Left ventricle myocardium inferior (tissue), 1 donor: Measurements from ENCODE around the gene DAB2IP. TPM values are rescaled to one million over a fixed set of nuclear protein-coding genes. Genes with fewer than 3 reads are reported as not detected.

ENCODE experiments used
- DNase-seq: peaks from one replicate; pipeline ENCODE4 v3.0.0-alpha.2; 2020
- H3K27ac ChIP-seq: fragments of 200-600 bp; replicated peaks from 2 replicates; pipeline ENCODE4 v1.8.0; 2021
- H3K27me3 ChIP-seq: fragments of 200-600 bp; 2 replicates; pipeline ENCODE4 v1.8.0; 2021; ENCODE audit warnings: low read depth
- H3K36me3 ChIP-seq: fragments of 200-600 bp; 2 replicates; pipeline ENCODE4 v1.8.0; 2021
- H3K4me1 ChIP-seq: fragments of 200-600 bp; 2 replicates; pipeline ENCODE4 v1.8.0; 2021
- H3K4me3 ChIP-seq: fragments of 200-600 bp; 2 replicates; pipeline ENCODE4 v1.8.0; 2021; ENCODE audit warnings: mild to moderate bottlenecking, moderate library complexity
- H3K9me3 ChIP-seq: fragments of 200-600 bp; replicated peaks from 2 replicates; pipeline ENCODE4 v1.8.0; 2021
- intact Hi-C: fragments of 100-400 bp; cut with micrococcal nuclease; formaldehyde crosslinking; loops from one replicate; pipeline ENCODE4 v1.11.0; 2022
- total RNA-seq: library from RNA; stranded (reverse); fragmentation: NEBNext Ultra II Directional; extraction: Animal tissue kit (Norgen Biotek cat#: 25700); gene quantifications from one replicate; pipeline ENCODE4 v1.2.1, GENCODE V29; 2021
- TF ChIP-seq, protein P1 (sequence below): fragments of 200-600 bp; IDR thresholded peaks from 2 replicates; pipeline ENCODE4 v1.8.0; 2021; ENCODE audit warnings: antibody characterized with exemption, mild to moderate bottlenecking, borderline replicate concordance
- donor health status: DM: no; HTN: yes; CAD: no; lungs with severe emphysema.

The DAB2IP gene
- total RNA-seq, 1 donor from 2014 or later: 50.7 TPM

DNA sequence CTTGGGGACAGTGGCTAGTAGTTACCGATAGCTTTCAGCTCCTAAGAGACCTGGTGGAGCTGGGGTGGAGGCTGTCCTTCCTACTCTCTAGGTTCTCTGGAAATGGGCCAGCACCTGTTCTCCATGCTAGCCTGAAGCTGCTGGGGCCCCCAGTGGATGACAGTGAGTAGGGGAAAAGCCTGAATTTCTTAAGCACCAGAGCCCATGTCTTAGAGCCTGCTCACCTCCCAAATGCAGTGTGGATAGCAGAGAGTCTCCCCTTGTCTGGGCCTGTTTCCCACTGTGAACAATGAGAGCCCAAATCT lies 105.8 kb downstream of the DAB2IP start:
- DNase-seq: no peak
- H3K36me3 ChIP-seq: peaks cover 53% of the 10 kb centered on the region
- H3K27ac ChIP-seq: peak overlapping the region; percentile 13
- intact Hi-C loops: no loop called here
- H3K27me3 ChIP-seq: no peaks in the 10 kb centered on the region
- H3K4me3 ChIP-seq: no peak overlapping the region
- TF ChIP-seq, protein P1, sequence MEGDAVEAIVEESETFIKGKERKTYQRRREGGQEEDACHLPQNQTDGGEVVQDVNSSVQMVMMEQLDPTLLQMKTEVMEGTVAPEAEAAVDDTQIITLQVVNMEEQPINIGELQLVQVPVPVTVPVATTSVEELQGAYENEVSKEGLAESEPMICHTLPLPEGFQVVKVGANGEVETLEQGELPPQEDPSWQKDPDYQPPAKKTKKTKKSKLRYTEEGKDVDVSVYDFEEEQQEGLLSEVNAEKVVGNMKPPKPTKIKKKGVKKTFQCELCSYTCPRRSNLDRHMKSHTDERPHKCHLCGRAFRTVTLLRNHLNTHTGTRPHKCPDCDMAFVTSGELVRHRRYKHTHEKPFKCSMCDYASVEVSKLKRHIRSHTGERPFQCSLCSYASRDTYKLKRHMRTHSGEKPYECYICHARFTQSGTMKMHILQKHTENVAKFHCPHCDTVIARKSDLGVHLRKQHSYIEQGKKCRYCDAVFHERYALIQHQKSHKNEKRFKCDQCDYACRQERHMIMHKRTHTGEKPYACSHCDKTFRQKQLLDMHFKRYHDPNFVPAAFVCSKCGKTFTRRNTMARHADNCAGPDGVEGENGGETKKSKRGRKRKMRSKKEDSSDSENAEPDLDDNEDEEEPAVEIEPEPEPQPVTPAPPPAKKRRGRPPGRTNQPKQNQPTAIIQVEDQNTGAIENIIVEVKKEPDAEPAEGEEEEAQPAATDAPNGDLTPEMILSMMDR: no peak
- H3K9me3 ChIP-seq: no peaks in the 10 kb centered on the region
- peaks cover 61% of the 10 kb centered on the region for H3K4me1 ChIP-seq

DNA sequence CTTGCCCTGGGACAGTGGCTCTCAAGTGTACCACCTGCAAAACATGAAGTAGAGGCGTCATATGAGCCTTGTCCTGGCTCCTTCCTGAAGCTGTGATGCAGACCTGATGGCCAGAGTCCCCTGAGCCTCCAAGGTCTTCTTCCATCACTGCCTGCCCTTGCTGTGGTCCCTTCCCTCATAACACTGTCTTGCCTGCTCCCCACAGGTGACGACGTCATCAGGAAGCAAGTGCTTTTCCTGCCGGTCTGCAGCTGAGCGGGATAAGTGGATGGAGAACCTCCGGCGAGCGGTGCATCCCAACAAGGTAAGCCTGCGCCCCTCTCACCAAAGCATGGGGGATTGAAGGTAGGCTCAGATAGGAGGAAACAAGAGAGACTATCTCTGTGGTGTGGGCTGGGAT lies 107.3 kb downstream of the DAB2IP start:
- Histone ChIP-seq H3K9me3 (no peaks in the 10 kb centered on the region), H3K27ac (no peak overlapping the region), H3K4me3 (no peak overlapping the region), H3K36me3 (peaks cover 67% of the 10 kb centered on the region), H3K4me1 (peaks cover 58% of the 10 kb centered on the region), H3K27me3 (no peaks in the 10 kb centered on the region)
- intact Hi-C loops: no loop called here
- TF ChIP-seq, protein P1: no peak
- no peak for DNase-seq

DNA sequence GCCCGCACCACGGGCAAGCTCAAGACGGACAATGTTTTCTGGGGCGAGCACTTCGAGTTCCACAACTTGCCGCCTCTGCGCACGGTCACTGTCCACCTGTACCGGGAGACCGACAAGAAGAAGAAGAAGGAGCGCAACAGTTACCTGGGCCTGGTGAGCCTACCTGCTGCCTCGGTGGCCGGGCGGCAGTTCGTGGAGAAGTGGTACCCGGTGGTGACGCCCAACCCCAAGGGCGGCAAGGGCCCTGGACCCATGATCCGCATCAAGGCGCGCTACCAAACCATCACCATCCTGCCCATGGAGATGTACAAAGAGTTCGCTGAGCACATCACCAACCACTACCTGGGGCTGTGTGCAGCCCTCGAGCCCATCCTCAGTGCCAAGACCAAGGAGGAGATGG lies 108.6 kb downstream of the DAB2IP start:
- Histone ChIP-seq H3K4me1 (peaks cover 58% of the 10 kb centered on the region), H3K27ac (no peak overlapping the region), H3K36me3 (peaks cover 80% of the 10 kb centered on the region), H3K4me3 (no peak overlapping the region), H3K9me3 (no peaks in the 10 kb centered on the region), H3K27me3 (no peaks in the 10 kb centered on the region)
- TF ChIP-seq, protein P1: no peak
- intact Hi-C loops: no loop called here
- DNase-seq: no peak

DNA sequence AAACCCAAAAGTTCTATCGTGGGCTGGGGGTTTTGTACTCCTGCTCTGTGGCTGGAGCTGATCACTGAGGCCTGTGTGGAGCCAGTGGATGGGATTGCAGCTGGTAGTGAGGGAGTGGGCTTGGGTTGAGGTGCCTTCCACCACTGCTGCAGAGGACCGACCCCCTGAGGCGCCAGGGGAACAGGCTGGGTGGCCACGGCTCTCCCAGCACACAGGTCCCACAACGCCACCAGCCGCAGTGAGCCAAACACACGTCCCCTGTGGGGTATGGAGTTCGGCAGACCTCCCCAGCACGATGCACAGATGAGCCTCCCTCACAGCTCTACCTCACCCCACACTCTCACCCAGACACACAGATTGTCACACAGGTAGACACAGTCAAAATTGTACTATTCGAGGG lies 109.1 kb downstream of the DAB2IP start:
- no peaks in the 10 kb centered on the region for H3K27me3 ChIP-seq
- intact Hi-C loops: no loop called here
- H3K9me3 ChIP-seq: no peaks in the 10 kb centered on the region
- H3K4me1 ChIP-seq: peaks cover 58% of the 10 kb centered on the region
- DNase-seq: no peak
- TF ChIP-seq, protein P1: no peak
- no peak overlapping the region for H3K4me3 ChIP-seq
- peaks cover 82% of the 10 kb centered on the region for H3K36me3 ChIP-seq
- no peak overlapping the region for H3K27ac ChIP-seq

DNA sequence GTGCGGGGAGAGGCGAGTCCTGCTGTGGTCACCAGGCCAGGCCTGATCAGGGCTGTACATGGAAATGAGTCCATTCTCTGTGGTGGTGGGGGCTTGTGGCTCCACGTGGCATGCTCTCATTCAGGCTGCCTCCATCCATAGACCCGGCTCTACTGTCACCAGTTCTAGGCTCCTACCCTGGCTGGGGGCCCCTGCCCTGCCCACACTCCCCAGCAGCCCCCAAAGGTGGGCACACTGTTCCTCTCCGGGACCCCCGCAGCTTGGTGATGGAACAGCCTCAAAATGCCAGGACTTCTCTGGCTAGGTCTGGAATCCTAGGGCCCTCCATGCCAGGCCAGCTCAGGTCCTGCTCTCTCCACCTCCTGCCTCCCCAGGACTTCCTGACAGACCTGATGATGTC lies 111.7 kb downstream of the DAB2IP start:
- H3K4me1 ChIP-seq: peaks cover 62% of the 10 kb centered on the region
- DNase-seq: no peak
- no peak overlapping the region for H3K27ac ChIP-seq
- no peaks in the 10 kb centered on the region for H3K27me3 ChIP-seq
- H3K36me3 ChIP-seq: peaks cover 94% of the 10 kb centered on the region
- TF ChIP-seq, protein P1: no peak
- no peak overlapping the region for H3K4me3 ChIP-seq
- intact Hi-C loops: no loop called here
- H3K9me3 ChIP-seq: no peaks in the 10 kb centered on the region
